Measurements from ENCODE around the gene RTN4RL2. TPM values are rescaled to one million over a fixed set of nuclear protein-coding genes. Genes with fewer than 3 reads are reported as not detected.

The RTN4RL2 gene
- total RNA-seq, 3 donors from 2014 or later = 0.32 to 2.3 (median 1.8) TPM

GRCh38 chr11:57424137-57424791 lies 36.1 kb upstream of the RTN4RL2 start:
- H3K27me3 ChIP-seq = no peaks in the 10 kb centered on the region
- DNase-seq (ENCODE audit: low spot score in 2 of 2) = no peak
- H3K36me3 ChIP-seq = no peaks in the 10 kb centered on the region
- peak overlapping the region; percentile 61 to 77 (median 68) for H3K4me3 ChIP-seq
- peaks cover 18 to 23% of the 10 kb centered on the region in 2 donors for H3K4me1 ChIP-seq
- no peaks in the 10 kb centered on the region for H3K9me3 ChIP-seq
- peak overlapping the region; percentile 99 for H3K27ac ChIP-seq
- TF ChIP-seq POLR2AphosphoS5 (IDR thresholded peaks at IDR 0.05) (no peak), POLR2A (IDR thresholded peaks at IDR 0.05) (no peak)
- TF ChIP-seq, protein P1, sequence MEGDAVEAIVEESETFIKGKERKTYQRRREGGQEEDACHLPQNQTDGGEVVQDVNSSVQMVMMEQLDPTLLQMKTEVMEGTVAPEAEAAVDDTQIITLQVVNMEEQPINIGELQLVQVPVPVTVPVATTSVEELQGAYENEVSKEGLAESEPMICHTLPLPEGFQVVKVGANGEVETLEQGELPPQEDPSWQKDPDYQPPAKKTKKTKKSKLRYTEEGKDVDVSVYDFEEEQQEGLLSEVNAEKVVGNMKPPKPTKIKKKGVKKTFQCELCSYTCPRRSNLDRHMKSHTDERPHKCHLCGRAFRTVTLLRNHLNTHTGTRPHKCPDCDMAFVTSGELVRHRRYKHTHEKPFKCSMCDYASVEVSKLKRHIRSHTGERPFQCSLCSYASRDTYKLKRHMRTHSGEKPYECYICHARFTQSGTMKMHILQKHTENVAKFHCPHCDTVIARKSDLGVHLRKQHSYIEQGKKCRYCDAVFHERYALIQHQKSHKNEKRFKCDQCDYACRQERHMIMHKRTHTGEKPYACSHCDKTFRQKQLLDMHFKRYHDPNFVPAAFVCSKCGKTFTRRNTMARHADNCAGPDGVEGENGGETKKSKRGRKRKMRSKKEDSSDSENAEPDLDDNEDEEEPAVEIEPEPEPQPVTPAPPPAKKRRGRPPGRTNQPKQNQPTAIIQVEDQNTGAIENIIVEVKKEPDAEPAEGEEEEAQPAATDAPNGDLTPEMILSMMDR (IDR thresholded peaks at IDR 0.05) = no peak
- intact Hi-C loops (cut with DNase I; ENCODE audit: low total_unique reads) = no loop called here

DNA sequence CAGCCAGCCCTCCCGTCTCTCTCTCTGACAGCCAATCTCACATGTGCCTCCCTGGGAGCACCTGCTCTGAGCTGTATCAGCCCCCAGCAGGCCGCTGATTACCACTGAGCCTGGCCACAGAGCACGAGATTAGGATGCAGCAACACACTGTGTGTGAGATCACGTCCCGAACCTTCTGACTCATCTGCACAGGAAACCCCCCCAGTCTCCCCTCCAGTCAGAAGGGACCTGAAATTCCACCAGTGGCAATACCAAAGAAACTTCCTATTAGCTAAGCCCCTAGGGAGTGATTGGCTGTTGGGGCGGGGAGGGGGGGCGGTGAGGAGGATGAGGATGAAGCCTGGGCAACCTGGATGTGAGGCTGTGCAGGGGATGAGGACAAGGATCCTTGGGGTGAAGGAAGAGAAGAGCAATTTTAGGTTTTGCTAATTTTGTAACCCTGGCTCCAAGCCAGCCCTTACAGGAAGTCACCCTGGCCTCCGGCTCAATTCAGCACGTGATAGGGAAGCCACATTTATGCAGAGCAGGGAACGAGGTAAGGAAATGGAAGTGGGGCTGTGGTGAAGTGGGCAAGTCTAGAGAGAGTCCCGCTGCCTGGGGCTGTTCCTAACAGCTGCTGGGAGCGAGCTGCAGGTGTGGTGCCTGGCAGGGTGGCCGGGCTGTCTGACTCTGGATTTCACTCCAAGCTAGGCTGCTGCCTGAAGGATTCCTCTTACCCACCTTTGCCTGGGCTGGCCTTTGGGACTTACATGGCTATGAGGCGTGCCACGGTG lies 35.4 kb upstream of the RTN4RL2 start:
- DNase-seq (ENCODE audit: low spot score in 2 of 2) = peak in 1 of 2 donors; percentile 70
- no peaks in the 10 kb centered on the region for H3K36me3 ChIP-seq
- peaks cover 18 to 23% of the 10 kb centered on the region in 2 donors for H3K4me1 ChIP-seq
- TF ChIP-seq, protein P1 (IDR thresholded peaks at IDR 0.05) = no peak
- peak; percentile 17 to 92 (median 70) for TF ChIP-seq POLR2AphosphoS5 (IDR thresholded peaks at IDR 0.05)
- TF ChIP-seq POLR2A (IDR thresholded peaks at IDR 0.05) = no peak
- H3K9me3 ChIP-seq = no peaks in the 10 kb centered on the region
- intact Hi-C loops (cut with DNase I; ENCODE audit: low total_unique reads) = no loop called here
- H3K27ac ChIP-seq = peak overlapping the region; percentile 99
- H3K4me3 ChIP-seq = peak overlapping the region; percentile 61 to 77 (median 68)
- H3K27me3 ChIP-seq = no peaks in the 10 kb centered on the region

DNA sequence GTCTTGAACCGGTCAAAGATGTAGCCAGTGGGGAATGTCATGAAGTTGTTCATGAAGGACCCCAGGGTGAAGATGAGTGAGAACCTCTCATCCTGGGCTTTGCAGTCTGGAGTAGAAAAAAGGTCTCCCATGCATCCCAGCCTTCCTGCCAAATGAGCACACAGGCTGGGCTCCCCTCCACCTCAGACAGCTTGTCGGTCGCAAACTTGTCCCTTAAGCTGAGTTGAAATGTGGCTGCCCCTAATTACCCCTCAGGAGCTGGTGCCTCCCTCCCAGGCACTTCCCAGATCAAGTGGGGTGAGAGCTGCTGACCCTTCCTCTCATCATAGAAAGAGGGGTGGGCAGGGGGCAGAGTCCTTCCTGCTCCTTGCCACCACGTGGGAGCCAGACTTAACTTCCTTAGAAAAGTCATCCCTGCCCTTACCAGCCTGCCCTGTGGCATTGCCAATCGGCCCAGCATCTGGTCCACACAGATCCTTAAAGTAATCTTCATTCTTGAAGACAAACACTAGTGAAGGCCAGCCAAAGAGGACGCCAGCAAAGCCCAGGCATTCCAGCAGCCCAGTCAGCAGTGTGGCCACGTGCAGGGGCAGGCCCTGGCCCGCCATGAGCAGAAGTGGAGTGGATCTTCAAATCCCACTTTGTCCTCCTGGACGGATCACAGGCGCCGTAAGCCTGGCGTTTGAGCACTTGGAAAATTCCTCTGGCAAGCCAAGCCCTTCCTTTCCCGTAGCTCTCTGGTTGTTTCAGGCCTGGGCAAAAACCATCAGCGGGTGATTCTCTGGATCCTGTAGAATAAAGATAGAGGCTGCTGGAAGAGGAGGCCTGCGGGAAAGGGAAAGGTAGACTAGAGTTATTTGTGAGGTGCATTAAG lies 34.5 kb upstream of the RTN4RL2 start:
- H3K27me3 ChIP-seq = no peaks in the 10 kb centered on the region
- DNase-seq (ENCODE audit: low spot score in 2 of 2) = peak; percentile 69 to 86
- no peaks in the 10 kb centered on the region for H3K36me3 ChIP-seq
- peaks cover 18 to 23% of the 10 kb centered on the region in 2 donors for H3K4me1 ChIP-seq
- no peaks in the 10 kb centered on the region for H3K9me3 ChIP-seq
- TF ChIP-seq, protein P1 (IDR thresholded peaks at IDR 0.05) = no peak
- peak; percentile 15 for TF ChIP-seq POLR2A (IDR thresholded peaks at IDR 0.05)
- TF ChIP-seq POLR2AphosphoS5 (IDR thresholded peaks at IDR 0.05) = peak; percentile 31 to 66 (median 50)
- peak overlapping the region; percentile 61 to 77 (median 68) for H3K4me3 ChIP-seq
- H3K27ac ChIP-seq = peak overlapping the region; percentile 99
- intact Hi-C loops (cut with DNase I; ENCODE audit: low total_unique reads) = no loop called here

DNA sequence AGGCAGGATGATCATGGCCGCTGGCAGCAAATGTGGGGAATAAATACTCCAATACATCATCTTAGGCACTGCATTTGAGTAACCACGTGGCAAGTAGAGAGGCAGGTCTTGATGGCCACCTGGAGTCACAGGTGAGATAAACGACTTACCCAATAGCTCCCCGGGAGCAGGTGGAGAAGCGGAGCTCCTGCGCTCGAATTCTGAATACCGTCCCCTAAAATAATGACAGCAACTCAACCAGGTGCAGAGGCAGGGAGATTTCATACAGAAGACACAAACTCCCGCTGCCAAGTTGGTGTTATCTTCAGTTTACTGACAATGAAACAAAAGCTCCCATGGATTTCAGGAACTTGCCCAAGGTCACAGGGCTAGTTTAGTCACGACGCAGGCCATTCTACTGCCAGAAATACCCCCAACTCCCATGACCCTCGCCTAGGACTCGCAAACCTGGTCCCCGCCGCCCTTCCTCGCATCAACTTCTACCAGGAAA lies 33.8 kb upstream of the RTN4RL2 start:
- intact Hi-C loops (cut with DNase I; ENCODE audit: low total_unique reads) = no loop called here
- Histone ChIP-seq H3K27me3 (no peaks in the 10 kb centered on the region), H3K9me3 (no peaks in the 10 kb centered on the region), H3K27ac (peak overlapping the region; percentile 99), H3K4me1 (peaks cover 18 to 23% of the 10 kb centered on the region in 2 donors), H3K4me3 (peak overlapping the region; percentile 61 to 77 (median 68)), H3K36me3 (no peaks in the 10 kb centered on the region)
- TF ChIP-seq POLR2AphosphoS5 (IDR thresholded peaks at IDR 0.05) (no peak), POLR2A (IDR thresholded peaks at IDR 0.05) (no peak)
- TF ChIP-seq, protein P1 (IDR thresholded peaks at IDR 0.05) = no peak
- no peak for DNase-seq (ENCODE audit: low spot score in 2 of 2)
